HAP-1 (cell line): ENCODE measurements around the gene CBLN3.
"Not testable (repeated sequence)": the region's sequence is repeated elsewhere in the genome, so short reads cannot be mapped to it uniquely, and the experiment has no call there.

Source experiments
- DNase-seq, 2 experiments: peaks; one replicate each; pipeline ENCODE4 v3.0.0-alpha.2; 2016 to 2020; ENCODE audit warnings: low spot score in 2 of 2
- H3K27me3 ChIP-seq: fragments of 250-450 bp; sonication (Bioruptor Pico); 2 replicates; pipeline ENCODE4 v1.5.1; 2020; ENCODE audit warnings: low read depth, mild to moderate bottlenecking, moderate library complexity
- H3K36me3 ChIP-seq: fragments of 250-450 bp; sonication (Bioruptor Pico); replicated peaks from 2 replicates; pipeline ENCODE4 v1.5.1; 2020; ENCODE audit warnings: mild to moderate bottlenecking
- H3K4me1 ChIP-seq: fragments of 250-450 bp; sonication (Bioruptor Pico); 2 replicates; pipeline ENCODE4 v1.5.1; 2020; ENCODE audit warnings: mild to moderate bottlenecking
- H3K4me3 ChIP-seq: fragments of 250-450 bp; sonication (Bioruptor Pico); 2 replicates; pipeline ENCODE4 v1.5.1; 2020; ENCODE audit warnings: mild to moderate bottlenecking, moderate library complexity
- H3K9me3 ChIP-seq: fragments of 250-450 bp; sonication (Bioruptor Pico); 2 replicates; pipeline ENCODE4 v1.5.1; 2020; ENCODE audit warnings: mild to moderate bottlenecking, moderate library complexity
- in situ Hi-C: fragments of 300-500 bp; cut with MboI; formaldehyde crosslinking; loops from 3 replicates; pipeline ENCODE4 v1.14.3; 2020; ENCODE audit warnings: low sequenced_read_pairs, inconsistent platforms, mixed read lengths

The CBLN3 gene

DNA sequence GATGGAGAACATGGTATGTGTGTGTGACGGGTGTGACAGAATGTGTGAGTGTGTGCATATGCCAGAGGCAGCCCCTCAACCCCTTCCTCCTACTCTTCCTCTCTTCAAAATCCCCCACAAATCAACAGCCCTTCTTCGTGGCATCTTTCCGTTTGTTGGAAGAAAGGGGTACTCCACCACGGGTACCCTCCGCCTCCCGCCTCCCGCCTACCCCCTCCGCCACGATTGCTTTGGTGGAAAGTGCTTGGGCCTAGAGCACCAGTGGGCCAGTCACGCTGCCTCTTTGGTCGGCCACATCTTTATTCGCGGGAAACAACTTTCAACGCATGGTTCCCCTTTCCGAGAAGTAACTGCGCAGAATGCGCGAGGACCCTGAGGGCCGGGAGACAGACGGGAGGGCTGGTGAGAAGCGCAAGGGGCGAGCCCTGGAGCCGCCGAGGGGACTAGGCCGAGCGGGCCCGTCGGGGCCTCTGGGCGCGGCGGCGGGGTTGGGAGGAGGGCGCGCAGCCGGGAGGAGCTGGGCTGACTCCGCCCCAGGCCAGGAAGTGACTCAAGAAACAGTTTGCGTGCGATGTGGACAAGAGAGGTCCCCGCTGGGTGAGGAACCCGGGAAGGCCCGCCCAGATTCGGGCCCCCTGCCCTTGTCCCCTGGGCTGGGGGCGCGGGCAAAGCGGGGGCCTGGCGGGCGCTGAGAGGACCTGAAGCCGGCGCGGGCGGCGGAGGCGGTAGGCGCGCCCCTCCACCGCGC, at the start of gene CBLN3, which contains the start of gene KHNYN:
Gene CBLN3, minus strand, starts transcription at position 274 of the 748 bp plus-strand sequence. CDS start 614 bp downstream, outside the sequence.
Gene KHNYN, plus strand, starts transcription at position 560 of the 748 bp plus-strand sequence. CDS start 777 bp downstream, outside the sequence.
- Histone ChIP-seq H3K4me1 (peaks cover 13% of the 10 kb centered on the region), H3K4me3 (peak within 1 kb of the TSS; percentile 59), H3K27me3 (no peaks in the 10 kb centered on the region), H3K36me3 (peaks cover 11% of the 10 kb centered on the region), H3K9me3 (no peaks in the 10 kb centered on the region)
- in situ Hi-C loops, result loop anchor here (5.0 kb wide), 2 partner anchors 97 to 187 kb away; partner anchors contain the start of gene TINF2
- DNase-seq, result peak; percentile 77 to 90

DNA sequence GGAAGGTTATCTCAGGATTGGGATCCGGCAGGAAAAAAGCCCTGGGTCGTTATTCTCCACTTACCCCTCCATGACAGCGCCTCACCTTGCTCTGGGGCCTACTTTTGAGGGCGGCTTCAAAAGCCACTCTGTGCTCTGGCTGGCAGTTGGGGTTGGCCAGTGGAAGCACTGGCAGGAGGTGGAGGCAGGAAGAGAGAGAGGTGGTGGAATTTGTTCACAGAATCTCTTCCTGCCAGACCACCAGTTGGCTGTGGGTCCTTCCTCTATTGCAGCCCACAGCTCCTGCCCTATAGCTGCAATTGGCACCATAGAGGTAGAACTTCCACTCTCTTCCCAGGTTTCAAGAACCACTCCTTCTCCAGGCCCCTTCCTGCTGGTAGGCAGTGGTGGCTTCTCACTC, 45.8 kb upstream of the CBLN3 start:
- no peaks in the 10 kb centered on the region for H3K27me3 ChIP-seq
- H3K4me1 ChIP-seq, result peaks cover 7% of the 10 kb centered on the region
- H3K9me3 ChIP-seq, result no peaks in the 10 kb centered on the region
- no peaks in the 10 kb centered on the region for H3K36me3 ChIP-seq
- no peak overlapping the region for H3K4me3 ChIP-seq
- in situ Hi-C loops, result no loop called here
- DNase-seq, result no peak

DNA sequence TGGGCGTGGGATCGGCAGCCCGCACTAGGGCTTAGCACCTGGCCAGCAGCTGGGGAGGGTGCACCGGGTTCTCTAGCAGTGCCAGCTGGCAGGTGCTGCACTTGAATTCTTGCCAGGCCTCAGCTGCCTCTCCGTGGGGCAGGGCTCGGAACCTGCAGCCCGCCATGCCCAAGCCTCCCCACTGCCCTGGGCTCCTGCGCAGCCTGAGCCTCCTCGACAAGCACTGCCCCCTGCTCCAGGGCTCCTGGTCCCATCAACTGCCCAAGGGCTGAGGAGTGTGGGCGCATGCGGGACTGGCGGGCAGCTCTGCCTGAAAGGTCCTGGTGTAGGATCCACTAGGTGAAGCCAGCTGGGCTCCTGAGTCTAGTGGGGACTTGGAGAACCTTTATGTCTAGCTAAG, 43.7 kb upstream of the CBLN3 start:
- H3K36me3 ChIP-seq, result no peaks in the 10 kb centered on the region
- H3K27me3 ChIP-seq, result no peaks in the 10 kb centered on the region
- in situ Hi-C loops, result no loop called here
- H3K4me3 ChIP-seq, result no peak overlapping the region
- no peaks in the 10 kb centered on the region for H3K4me1 ChIP-seq
- no peak for DNase-seq
- H3K9me3 ChIP-seq, result no peaks in the 10 kb centered on the region

DNA sequence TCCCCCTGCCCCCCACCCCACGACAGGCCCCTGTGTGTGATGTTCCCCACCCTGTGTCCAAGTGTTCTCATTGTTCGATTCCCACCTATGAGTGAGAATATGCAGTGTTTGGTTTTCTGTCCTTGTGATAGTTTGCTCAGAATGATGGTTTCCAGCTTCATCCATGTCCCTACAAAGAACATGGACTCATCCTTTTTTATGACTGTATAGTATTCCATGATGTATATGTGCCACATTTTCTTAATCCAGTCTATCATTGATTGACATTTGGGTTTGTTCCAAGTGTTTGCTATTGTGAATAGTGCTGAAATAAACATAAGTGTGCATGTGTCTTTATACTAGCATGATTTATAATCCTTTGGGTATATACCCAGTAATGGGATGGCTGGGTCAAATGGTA, 41.0 kb upstream of the CBLN3 start:
- H3K4me1 ChIP-seq, in situ Hi-C loops, H3K4me3 ChIP-seq, H3K9me3 ChIP-seq, H3K36me3 ChIP-seq, DNase-seq, H3K27me3 ChIP-seq: not testable (repeated sequence)

DNA sequence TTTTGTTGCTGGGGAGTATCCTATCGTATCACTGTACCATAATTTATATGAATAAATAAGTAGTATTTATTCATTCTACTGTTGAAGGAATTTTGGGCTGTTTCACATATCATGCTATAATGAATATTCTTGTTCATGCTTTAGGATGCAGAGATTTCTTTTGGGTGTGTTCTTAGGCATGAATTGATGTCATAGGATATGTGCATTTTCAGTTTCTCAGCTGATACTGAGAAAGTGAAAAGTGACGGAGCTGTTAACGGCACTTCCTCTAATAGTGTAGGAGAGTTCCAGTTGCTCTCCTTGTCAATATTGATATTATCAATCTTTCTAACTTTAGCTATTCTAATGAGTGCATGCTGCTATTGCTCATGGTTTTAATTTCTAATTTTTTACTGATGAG, 36.3 kb upstream of the CBLN3 start:
- Histone ChIP-seq H3K9me3 (no peaks in the 10 kb centered on the region), H3K4me1 (no peaks in the 10 kb centered on the region), H3K27me3 (no peaks in the 10 kb centered on the region), H3K36me3 (no peaks in the 10 kb centered on the region), H3K4me3 (no peak overlapping the region)
- no peak for DNase-seq
- in situ Hi-C loops, result no loop called here

DNA sequence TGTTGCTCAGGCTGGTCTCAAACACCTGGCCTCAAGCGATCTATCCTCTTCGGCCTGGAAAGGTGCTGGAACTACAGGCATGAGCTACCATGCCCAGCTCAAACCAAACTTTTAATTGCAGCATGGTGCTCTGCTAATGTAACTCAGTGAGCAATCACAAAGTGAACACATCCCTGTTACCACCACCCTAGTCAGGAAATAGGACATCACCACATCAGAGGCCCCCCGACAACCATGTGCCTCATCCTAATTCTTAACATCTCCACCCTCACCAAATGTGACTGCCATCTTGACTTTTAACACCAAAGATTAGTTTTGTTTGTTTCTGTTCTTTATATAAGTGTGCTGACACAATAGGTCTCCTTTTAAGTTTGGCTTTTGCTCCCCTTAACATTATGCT, 35.9 kb upstream of the CBLN3 start:
- Histone ChIP-seq H3K4me1 (no peaks in the 10 kb centered on the region), H3K27me3 (no peaks in the 10 kb centered on the region), H3K4me3 (no peak overlapping the region), H3K9me3 (no peaks in the 10 kb centered on the region), H3K36me3 (no peaks in the 10 kb centered on the region)
- DNase-seq, result no peak
- in situ Hi-C loops, result no loop called here

DNA sequence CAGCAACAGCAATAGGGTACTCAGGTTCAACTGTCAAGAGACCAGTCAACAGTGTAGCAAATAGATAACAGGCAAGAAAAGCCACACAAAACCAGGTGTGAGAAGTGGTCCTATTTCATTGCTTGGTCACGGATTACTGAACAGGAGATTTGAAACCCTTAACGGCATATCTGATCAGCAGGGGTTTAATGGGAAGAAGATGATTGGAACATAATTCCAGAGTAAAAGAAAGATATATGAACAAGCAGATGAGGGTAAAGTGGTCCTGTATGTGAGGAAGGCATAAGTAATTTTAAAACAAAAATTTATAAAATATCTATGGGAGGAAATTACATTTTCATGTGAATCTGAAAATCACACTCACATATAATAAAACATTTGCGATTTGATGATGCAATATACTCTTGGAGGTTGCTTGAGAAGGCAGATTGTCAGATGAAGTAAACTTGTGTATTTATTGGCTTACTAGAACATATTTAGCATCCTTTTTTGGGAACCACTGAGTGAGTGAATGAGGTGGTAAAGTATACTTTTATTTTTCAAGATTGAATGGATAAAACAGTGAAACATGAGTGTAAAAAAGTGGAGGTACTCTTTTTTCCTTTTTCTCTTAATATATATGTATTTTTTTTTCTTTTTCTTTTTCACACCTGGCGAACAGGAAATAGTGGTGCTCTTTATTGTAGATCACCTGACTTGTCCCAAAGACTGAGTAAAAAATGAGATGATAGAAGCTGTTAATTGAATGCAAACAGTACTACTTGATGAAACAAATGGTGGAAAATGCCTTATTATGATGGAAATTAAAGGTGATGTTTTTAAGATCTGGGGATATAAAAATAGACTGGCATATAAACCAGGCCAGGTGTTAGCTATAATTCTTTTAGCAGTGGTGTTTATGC, 34.7 kb upstream of the CBLN3 start:
- in situ Hi-C loops, result no loop called here

DNA sequence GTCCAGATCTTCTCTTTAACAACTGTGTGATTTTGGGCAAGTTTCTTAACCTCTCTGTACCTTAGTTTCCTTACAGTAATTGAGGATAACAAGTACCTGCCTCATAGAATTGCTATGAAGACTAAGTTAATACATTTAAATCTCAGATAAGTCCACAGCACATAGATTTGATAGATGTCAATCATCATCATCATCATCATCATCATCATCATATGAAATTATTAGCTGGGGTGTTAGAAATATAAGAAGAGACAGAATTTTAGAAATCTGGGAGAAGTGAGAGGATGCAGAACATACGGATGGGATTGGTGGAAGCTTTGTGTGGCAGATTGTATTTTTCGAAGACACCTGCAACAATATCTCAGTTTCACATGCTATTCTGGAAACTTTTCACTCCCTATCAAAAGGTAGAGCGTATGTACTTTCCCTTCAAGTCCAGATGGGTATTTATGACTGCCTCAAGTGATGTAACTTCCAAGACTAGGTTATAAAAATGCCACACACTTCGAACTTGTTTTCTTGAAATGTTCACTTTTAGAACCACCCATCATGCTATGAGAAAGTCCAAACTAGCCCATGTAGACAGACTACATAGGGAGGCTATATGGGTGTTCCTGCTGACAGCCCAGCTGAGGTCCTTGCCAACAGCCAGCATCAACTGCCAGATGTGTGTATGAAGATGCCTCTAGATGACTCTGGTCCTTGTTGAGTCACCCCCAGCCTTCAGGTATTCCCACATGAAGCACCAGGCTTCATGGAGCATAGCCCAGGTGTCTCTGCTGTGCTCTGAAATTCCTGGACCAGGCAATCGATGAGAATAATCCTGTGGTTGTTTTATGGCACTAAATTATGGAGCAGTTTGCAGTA, 33.8 kb upstream of the CBLN3 start:
- H3K4me1 ChIP-seq, result no peaks in the 10 kb centered on the region
- in situ Hi-C loops, result no loop called here
- no peak overlapping the region for H3K4me3 ChIP-seq
- H3K27me3 ChIP-seq, result no peaks in the 10 kb centered on the region
- DNase-seq, result no peak
- no peaks in the 10 kb centered on the region for H3K36me3 ChIP-seq
- H3K9me3 ChIP-seq, result no peaks in the 10 kb centered on the region

More for the DNA sequence above, 34.7 kb upstream of the CBLN3 start:
- Histone ChIP-seq H3K36me3 (no peaks in the 10 kb centered on the region), H3K27me3 (no peaks in the 10 kb centered on the region), H3K4me1 (no peaks in the 10 kb centered on the region), H3K4me3 (no peak overlapping the region), H3K9me3 (no peaks in the 10 kb centered on the region)
- DNase-seq, result no peak

DNA sequence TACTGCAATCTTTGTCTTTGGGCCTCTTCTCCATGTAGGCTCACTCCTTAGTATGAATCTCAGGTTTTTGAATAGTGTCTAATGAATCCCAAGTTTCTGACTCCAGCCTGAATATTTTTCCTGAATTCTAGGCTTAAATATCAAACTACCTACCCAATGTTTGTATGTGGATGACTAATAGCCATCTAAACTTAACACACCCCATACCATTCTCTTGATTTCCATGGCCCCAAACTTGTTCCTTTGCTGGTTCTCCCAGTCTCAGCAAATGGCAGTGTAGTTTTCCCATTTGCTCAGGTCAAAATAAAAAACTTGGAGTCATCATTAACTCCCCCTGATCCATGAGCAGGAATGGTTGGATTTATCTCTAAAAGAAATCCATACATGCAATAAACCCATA, 31.9 kb upstream of the CBLN3 start:
- no peak for DNase-seq
- in situ Hi-C loops, result no loop called here
- H3K4me1 ChIP-seq, result no peaks in the 10 kb centered on the region

DNA sequence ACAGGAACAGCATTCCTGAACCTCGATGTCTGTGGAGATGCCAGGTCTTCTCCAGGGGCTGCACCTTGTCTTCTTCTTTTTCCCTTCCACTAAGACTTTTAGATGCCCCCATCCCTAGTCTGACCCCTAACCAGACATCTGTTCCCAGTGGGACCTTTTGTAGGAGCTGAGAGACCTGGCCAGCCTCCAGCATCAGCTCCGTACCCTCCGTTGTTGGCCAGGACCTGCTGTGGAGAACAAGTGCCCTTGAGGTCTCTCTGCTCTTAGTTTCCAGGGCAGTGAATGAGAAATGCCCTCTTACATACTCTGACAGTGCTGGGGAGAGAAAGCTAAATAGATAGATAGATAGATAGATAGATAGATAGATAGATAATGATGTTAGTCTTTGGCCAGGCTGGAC, 29.9 kb upstream of the CBLN3 start:
- Histone ChIP-seq H3K4me1 (no peaks in the 10 kb centered on the region), H3K36me3 (no peaks in the 10 kb centered on the region), H3K9me3 (0 out of 2 replicates have a peak, but pooled peaks cover 3% of the 10 kb centered on the region), H3K4me3 (no peak overlapping the region), H3K27me3 (no peaks in the 10 kb centered on the region)
- no peak for DNase-seq
- in situ Hi-C loops, result no loop called here

More for the DNA sequence above, 31.9 kb upstream of the CBLN3 start:
- no peaks in the 10 kb centered on the region for H3K27me3 ChIP-seq
- H3K36me3 ChIP-seq, result no peaks in the 10 kb centered on the region
- H3K9me3 ChIP-seq, result no peaks in the 10 kb centered on the region
- H3K4me3 ChIP-seq, result no peak overlapping the region

DNA sequence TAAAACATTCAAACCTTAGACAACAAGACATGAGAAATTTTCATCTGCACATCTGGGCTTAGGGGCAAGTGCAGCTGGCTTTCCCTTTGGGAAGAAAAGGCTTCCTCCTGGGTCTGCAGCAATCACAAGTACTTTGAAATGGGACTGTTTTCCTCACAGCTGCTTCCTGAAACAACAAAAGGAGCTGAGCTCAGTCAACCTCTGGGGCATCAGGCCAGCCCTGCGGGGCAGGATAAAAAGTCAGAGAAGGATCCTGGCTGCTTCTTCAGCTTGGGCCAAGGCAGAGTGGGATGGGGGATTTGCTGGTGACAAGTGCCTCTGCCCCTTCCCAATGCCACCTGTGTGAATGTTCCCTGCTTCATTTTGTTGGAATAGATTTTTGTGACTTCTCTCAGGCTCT, 29.3 kb upstream of the CBLN3 start:
- Histone ChIP-seq H3K4me1 (no peaks in the 10 kb centered on the region), H3K27me3 (no peaks in the 10 kb centered on the region), H3K4me3 (no peak overlapping the region), H3K9me3 (peaks cover 8% of the 10 kb centered on the region; the same call in 1 of the 2 replicates), H3K36me3 (no peaks in the 10 kb centered on the region)
- in situ Hi-C loops, result no loop called here
- DNase-seq, result no peak

DNA sequence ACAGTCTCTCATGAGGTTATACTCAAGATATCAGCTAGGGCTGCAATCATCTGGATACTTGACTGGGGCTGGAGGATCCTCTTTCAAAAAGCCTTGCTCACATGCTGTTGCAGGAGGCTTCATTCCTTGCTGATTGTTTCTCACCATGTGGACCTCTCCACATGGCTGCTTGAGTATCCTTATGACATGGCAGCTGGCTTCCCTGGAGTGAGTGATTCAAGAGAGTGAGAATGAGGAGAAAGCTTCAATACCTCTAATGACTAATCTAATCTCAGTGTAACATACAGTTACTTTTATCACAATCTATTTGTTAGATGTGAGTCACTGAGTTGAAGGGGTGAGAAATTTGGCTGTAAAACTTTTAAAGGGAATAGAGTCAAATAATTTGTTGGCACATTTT, 27.5 kb upstream of the CBLN3 start:
- in situ Hi-C loops, result no loop called here

DNA sequence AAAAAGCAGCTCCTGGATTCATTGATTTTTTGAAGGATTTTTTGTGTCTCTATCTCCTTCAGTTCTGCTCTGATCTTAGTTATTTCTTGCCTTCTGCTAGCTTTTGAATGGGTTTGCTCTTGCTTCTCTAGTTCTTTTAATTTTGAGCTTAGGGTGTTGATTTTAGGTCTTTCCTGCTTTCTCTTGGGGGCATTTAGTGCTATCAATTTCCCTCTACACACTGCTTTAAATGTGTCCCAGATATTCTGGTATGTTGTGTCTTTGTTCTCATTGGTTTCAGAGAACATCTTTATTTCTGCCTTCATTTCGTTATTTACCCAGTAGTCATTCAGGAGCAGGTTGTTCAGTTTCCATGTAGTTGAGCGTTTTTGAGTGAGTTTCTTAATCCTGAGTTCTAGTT, 21.4 kb upstream of the CBLN3 start:
- H3K9me3 ChIP-seq, H3K27me3 ChIP-seq, H3K4me3 ChIP-seq, in situ Hi-C loops, DNase-seq, H3K4me1 ChIP-seq, H3K36me3 ChIP-seq: not testable (repeated sequence)

More for the DNA sequence above, 27.5 kb upstream of the CBLN3 start:
- Histone ChIP-seq H3K36me3 (no peaks in the 10 kb centered on the region), H3K9me3 (peaks cover 8% of the 10 kb centered on the region; the same call in 1 of the 2 replicates), H3K4me3 (no peak overlapping the region), H3K27me3 (no peaks in the 10 kb centered on the region), H3K4me1 (no peaks in the 10 kb centered on the region)
- no peak for DNase-seq
